Liver (tissue), 3 donors: ENCODE results near the gene SYCP2L.

Source experiments
- GABPA ChIP-seq, 2 donors: IDR thresholded peaks in 1 of 2; conservative IDR thresholded peaks in 1 of 2; 2 replicates each; pipeline ENCODE4 v1.6.1; 2016; ENCODE audit warnings: antibody characterized with exemption in 2 of 2, mild to moderate bottlenecking in 1 of 2, moderate library complexity in 1 of 2
- RAD21 ChIP-seq, 2 donors: IDR thresholded peaks; 2 replicates each; pipeline ENCODE4 v1.6.1; 2016; ENCODE audit warnings: antibody characterized with exemption in 2 of 2, mild to moderate bottlenecking in 2 of 2
- SP1 ChIP-seq: IDR thresholded peaks from 2 replicates; pipeline ENCODE4 v1.6.1; 2018; ENCODE audit warnings: antibody characterized with exemption, mild to moderate bottlenecking
- TAF1 ChIP-seq: conservative IDR thresholded peaks from 2 replicates; pipeline ENCODE4 v1.6.1; 2016; ENCODE audit warnings: antibody characterized with exemption, mild to moderate bottlenecking
- TF ChIP-seq, protein P1 (sequence below): fragments of 150-350 bp; IDR thresholded peaks from 2 replicates; pipeline ENCODE4 v1.5.1; 2017; ENCODE audit warnings: improper control_type of control experiment, low read depth, low read length; ENCODE audit not compliant: missing input control
- TF ChIP-seq, protein P2 (sequence below): IDR thresholded peaks from 2 replicates; pipeline ENCODE4 v1.6.1; 2016; ENCODE audit warnings: antibody characterized with exemption
- donor health status: healthy.
- donor health status: healthy.

DNA sequence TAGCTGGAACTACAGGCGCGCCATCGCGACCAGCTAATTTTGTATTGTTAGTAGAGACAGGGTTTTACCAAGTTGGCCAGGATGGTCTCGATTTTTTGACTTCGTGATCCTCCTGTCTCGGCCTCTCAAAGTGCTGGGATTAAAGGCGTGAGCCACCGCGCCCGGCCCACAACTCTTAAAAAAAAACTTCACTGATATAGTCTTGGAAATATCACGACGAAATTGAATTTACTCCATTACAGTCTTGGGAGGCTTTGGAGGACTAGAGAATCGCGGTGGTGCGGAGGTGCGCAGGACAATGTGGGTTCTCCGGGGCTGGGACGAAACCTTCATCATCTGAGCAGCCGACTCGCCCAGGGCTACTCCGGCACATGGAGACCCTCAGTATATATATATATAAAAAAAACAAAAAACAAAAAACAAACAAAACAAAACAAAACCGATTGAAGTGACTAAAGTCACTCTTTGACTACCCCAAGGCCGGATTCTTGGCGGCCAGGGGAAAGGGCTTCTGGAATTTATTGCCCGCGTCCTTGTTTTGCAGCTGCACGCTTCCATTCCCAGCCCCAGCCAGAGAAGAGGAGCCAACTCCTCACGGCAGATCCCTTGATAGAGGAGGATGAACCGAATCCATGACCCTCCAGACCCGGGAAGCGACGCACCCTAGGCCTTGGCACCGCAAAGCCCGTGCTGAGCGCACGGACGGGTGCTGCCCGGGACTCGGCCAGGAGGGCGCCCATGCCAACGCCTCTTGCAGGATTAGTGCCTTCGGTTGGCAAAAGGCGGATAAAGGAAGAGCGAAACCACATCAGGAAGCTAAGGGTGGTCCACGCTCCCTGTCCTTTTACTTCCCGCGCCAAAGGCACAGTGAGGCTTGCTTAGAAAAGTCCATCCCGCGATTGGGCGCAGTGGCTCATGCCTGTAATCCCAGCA is 3.3 kb upstream of the SYCP2L start:
- TF ChIP-seq, protein P1, sequence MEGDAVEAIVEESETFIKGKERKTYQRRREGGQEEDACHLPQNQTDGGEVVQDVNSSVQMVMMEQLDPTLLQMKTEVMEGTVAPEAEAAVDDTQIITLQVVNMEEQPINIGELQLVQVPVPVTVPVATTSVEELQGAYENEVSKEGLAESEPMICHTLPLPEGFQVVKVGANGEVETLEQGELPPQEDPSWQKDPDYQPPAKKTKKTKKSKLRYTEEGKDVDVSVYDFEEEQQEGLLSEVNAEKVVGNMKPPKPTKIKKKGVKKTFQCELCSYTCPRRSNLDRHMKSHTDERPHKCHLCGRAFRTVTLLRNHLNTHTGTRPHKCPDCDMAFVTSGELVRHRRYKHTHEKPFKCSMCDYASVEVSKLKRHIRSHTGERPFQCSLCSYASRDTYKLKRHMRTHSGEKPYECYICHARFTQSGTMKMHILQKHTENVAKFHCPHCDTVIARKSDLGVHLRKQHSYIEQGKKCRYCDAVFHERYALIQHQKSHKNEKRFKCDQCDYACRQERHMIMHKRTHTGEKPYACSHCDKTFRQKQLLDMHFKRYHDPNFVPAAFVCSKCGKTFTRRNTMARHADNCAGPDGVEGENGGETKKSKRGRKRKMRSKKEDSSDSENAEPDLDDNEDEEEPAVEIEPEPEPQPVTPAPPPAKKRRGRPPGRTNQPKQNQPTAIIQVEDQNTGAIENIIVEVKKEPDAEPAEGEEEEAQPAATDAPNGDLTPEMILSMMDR: no peak
- TF ChIP-seq SP1: no peak
- TF ChIP-seq GABPA (IDR thresholded peaks at IDR 0.05 in 1 of 2, conservative IDR thresholded peaks at IDR 0.05 in 1 of 2): no peak
- TF ChIP-seq TAF1: no peak
- no peak for TF ChIP-seq RAD21 (IDR thresholded peaks at IDR 0.05)
- TF ChIP-seq, protein P2, sequence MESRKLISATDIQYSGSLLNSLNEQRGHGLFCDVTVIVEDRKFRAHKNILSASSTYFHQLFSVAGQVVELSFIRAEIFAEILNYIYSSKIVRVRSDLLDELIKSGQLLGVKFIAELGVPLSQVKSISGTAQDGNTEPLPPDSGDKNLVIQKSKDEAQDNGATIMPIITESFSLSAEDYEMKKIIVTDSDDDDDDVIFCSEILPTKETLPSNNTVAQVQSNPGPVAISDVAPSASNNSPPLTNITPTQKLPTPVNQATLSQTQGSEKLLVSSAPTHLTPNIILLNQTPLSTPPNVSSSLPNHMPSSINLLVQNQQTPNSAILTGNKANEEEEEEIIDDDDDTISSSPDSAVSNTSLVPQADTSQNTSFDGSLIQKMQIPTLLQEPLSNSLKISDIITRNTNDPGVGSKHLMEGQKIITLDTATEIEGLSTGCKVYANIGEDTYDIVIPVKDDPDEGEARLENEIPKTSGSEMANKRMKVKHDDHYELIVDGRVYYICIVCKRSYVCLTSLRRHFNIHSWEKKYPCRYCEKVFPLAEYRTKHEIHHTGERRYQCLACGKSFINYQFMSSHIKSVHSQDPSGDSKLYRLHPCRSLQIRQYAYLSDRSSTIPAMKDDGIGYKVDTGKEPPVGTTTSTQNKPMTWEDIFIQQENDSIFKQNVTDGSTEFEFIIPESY: no peak
